ENCODE measurements around the gene SMAD9.

SMAD9 gene

DNA sequence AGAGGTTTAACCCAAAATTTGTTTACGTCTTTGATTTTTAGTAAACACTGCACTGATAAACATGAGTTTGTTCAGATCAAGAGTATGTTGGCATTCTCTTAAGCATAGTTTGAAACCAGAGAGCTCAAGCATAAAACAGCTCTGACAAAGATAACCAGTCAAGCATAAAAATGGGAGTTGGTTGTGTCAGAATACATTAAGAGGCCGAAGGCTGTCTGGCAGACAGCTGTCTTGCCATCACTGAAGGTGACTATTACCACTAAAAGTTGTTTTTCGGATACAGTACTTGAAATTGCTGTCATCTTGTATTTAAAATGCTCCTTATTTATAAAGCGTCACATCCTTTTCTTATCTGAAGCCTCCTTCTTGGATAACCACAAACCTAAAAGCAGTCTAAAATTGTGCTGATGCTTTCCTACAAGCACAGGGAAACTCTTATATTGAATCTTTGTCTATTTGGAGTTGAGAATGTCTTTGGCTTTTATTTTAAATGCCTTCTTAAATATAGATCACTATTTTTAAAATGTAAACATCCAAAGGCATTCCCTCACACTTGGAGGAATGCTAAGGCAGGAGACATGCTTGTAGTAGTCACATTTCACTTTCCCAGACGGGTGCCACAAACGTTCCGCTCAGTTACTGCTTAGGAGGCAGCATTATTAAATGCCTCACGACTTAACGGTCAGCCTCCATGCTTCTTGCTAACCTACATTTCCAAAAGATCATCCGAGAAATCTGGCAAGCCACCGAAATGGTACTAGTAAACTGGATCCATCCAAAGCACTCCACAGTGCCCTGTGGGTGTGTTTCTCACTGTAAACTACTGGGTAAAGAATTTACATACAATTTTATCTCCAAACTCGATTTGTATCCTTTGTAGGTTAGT is 1.5 kb downstream of the SMAD9 start:
- DNase-seq (ENCODE audit: low spot score), result no peak
- TF ChIP-seq, protein P1, sequence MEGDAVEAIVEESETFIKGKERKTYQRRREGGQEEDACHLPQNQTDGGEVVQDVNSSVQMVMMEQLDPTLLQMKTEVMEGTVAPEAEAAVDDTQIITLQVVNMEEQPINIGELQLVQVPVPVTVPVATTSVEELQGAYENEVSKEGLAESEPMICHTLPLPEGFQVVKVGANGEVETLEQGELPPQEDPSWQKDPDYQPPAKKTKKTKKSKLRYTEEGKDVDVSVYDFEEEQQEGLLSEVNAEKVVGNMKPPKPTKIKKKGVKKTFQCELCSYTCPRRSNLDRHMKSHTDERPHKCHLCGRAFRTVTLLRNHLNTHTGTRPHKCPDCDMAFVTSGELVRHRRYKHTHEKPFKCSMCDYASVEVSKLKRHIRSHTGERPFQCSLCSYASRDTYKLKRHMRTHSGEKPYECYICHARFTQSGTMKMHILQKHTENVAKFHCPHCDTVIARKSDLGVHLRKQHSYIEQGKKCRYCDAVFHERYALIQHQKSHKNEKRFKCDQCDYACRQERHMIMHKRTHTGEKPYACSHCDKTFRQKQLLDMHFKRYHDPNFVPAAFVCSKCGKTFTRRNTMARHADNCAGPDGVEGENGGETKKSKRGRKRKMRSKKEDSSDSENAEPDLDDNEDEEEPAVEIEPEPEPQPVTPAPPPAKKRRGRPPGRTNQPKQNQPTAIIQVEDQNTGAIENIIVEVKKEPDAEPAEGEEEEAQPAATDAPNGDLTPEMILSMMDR (IDR thresholded peaks at IDR 0.05; ENCODE audit: extremely low read depth, missing control alignments), result no peak

- no peak for DNase-seq (ENCODE audit: low spot score)
- TF ChIP-seq, protein P1 (IDR thresholded peaks at IDR 0.05; ENCODE audit: extremely low read depth, missing control alignments), result no peak
These were observed 2.7 kb downstream of the SMAD9 start for GRCh38 chr13:36917311-36917710.

- DNase-seq (ENCODE audit: low spot score), result no peak
- TF ChIP-seq, protein P1 (IDR thresholded peaks at IDR 0.05; ENCODE audit: extremely low read depth, missing control alignments), result no peak
These were observed 4.0 kb downstream of the SMAD9 start for GRCh38 chr13:36915896-36916640.

GRCh38 chr13:36915106-36915505 is 4.9 kb downstream of the SMAD9 start:
- TF ChIP-seq, protein P1 (IDR thresholded peaks at IDR 0.05; ENCODE audit: extremely low read depth, missing control alignments), result no peak
- no peak for DNase-seq (ENCODE audit: low spot score)

GRCh38 chr13:36914648-36915047 is 5.4 kb downstream of the SMAD9 start:
- no peak for DNase-seq (ENCODE audit: low spot score)
- TF ChIP-seq, protein P1 (IDR thresholded peaks at IDR 0.05; ENCODE audit: extremely low read depth, missing control alignments), result no peak

DNA sequence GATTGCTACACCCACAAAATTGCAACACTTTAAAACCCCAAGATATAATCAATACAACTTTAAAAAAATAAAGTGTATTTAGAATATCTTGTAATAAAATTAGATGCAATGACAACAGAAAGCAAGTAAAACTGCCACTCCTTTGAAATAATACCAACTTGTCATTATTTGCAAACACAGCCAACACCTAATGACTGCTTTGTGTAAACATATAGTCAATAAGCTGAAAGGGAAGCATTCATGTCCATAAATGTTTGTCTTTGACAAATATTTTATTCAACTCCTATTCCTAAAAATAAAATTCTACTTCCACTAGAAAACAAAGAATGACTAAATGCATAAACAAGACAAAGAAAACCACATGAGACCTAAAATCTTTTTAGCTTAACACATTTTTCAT is 6.6 kb downstream of the SMAD9 start:
- TF ChIP-seq, protein P1 (IDR thresholded peaks at IDR 0.05; ENCODE audit: extremely low read depth, missing control alignments), result no peak
- no peak for DNase-seq (ENCODE audit: low spot score)

GRCh38 chr13:36912973-36913372 is 7.1 kb downstream of the SMAD9 start:
- TF ChIP-seq, protein P1 (IDR thresholded peaks at IDR 0.05; ENCODE audit: extremely low read depth, missing control alignments), result no peak

More at GRCh38 chr13:36912973-36913372, 7.1 kb downstream of the SMAD9 start:
- DNase-seq (ENCODE audit: low spot score), result no peak

Measured in GM20000 (cell line).